NCI-H2227 (cell line): ENCODE data around the gene STARD3.

ENCODE experiments used
- DNase-seq: peaks from one replicate; lab custom pipeline; 2025; ENCODE audit not compliant: unreplicated experiment; lab: John Stamatoyannopoulos, UW

The STARD3 gene

GRCh38 chr17:39618956-39619785 is 17.8 kb upstream of the STARD3 start:
- no peak for DNase-seq

- no peak for DNase-seq
These were observed 17.2 kb upstream of the STARD3 start for GRCh38 chr17:39619786-39620101.

- peak; percentile 89 for DNase-seq
These were observed 15.2 kb upstream of the STARD3 start for GRCh38 chr17:39621523-39622379.

- peak; percentile 47 for DNase-seq
These were observed 14.5 kb upstream of the STARD3 start for GRCh38 chr17:39622380-39623006.

GRCh38 chr17:39623356-39623950 is 13.5 kb upstream of the STARD3 start:
- DNase-seq: peak; percentile 84

GRCh38 chr17:39624313-39624712 is 12.6 kb upstream of the STARD3 start:
- no peak for DNase-seq

GRCh38 chr17:39625198-39625785 is 11.7 kb upstream of the STARD3 start:
- no peak for DNase-seq

GRCh38 chr17:39626171-39627046 is 10.5 kb upstream of the STARD3 start, which contains the start of gene PPP1R1B:
PPP1R1B (plus strand) TSS chr17:39626952; CDS start chr17:39627393, 441 bp downstream.
- peak; percentile 31 for DNase-seq

- no peak for DNase-seq
These were observed 9.8 kb upstream of the STARD3 start for GRCh38 chr17:39627047-39627711.

- DNase-seq: peak; percentile 23
These were observed 9.0 kb upstream of the STARD3 start for GRCh38 chr17:39627712-39628516.

GRCh38 chr17:39628655-39629493 is 8.1 kb upstream of the STARD3 start:
- DNase-seq: no peak

GRCh38 chr17:39629494-39629880 is 7.5 kb upstream of the STARD3 start:
- DNase-seq: no peak

- DNase-seq: no peak
These were observed 7.0 kb upstream of the STARD3 start for GRCh38 chr17:39629898-39630297.

- DNase-seq: no peak
These were observed 5.5 kb upstream of the STARD3 start for GRCh38 chr17:39631403-39631802.

- no peak for DNase-seq
These were observed 4.6 kb upstream of the STARD3 start for GRCh38 chr17:39632153-39632941.

GRCh38 chr17:39633570-39634183 is 3.3 kb upstream of the STARD3 start:
- no peak for DNase-seq
